AML-193 (cell line): ENCODE measurements around the gene CDH23.
A peak's percentile ranks its signal among the peaks of the same experiment; 100 is the strongest.
"Not testable (repeated sequence)": the region's sequence is repeated elsewhere in the genome, so short reads cannot be mapped to it uniquely, and the experiment has no call there.

Experiments used
- DNase-seq, 2 experiments: peaks; one replicate each; lab custom pipeline; 2025; lab: John Stamatoyannopoulos, UW

Gene CDH23

GRCh38 chr10:71584461-71584860 is 187.7 kb downstream of the CDH23 start:
- DNase-seq: no peak

- no peak for DNase-seq
These were observed 188.3 kb downstream of the CDH23 start for GRCh38 chr10:71584902-71585563.

- no peak for DNase-seq
These were observed 189.0 kb downstream of the CDH23 start for GRCh38 chr10:71585564-71586290.

- no peak for DNase-seq
These were observed 191.3 kb downstream of the CDH23 start for GRCh38 chr10:71587941-71588573.

GRCh38 chr10:71588685-71589084 is 192.0 kb downstream of the CDH23 start:
- no peak for DNase-seq

GRCh38 chr10:71589617-71590551 is 193.2 kb downstream of the CDH23 start:
- DNase-seq: no peak

- DNase-seq: no peak
These were observed 194.1 kb downstream of the CDH23 start for GRCh38 chr10:71590781-71591350.

- no peak for DNase-seq
These were observed 198.3 kb downstream of the CDH23 start for GRCh38 chr10:71594934-71595571.

GRCh38 chr10:71595649-71596048 is 198.9 kb downstream of the CDH23 start:
- DNase-seq: no peak

- no peak for DNase-seq
These were observed 199.4 kb downstream of the CDH23 start for GRCh38 chr10:71596127-71596526.

GRCh38 chr10:71596759-71597158 is 200.0 kb downstream of the CDH23 start:
- DNase-seq: no peak

GRCh38 chr10:71597821-71598498 is 201.2 kb downstream of the CDH23 start:
- DNase-seq: peak; percentile 74 to 88

- DNase-seq: no peak
These were observed 201.9 kb downstream of the CDH23 start for GRCh38 chr10:71598621-71599055.

- DNase-seq: no peak
These were observed 202.8 kb downstream of the CDH23 start for GRCh38 chr10:71599518-71599917.

- not testable (repeated sequence) for DNase-seq
These were observed 203.5 kb downstream of the CDH23 start for GRCh38 chr10:71600242-71600641.

- DNase-seq: no peak
These were observed 204.1 kb downstream of the CDH23 start for GRCh38 chr10:71600849-71601248.

- DNase-seq: no peak
These were observed 204.6 kb downstream of the CDH23 start for GRCh38 chr10:71601273-71601672.

- DNase-seq: no peak
These were observed 206.4 kb downstream of the CDH23 start for GRCh38 chr10:71603150-71603549.

GRCh38 chr10:71603754-71604153 is 207.0 kb downstream of the CDH23 start:
- DNase-seq: no peak

- DNase-seq: no peak
These were observed 207.8 kb downstream of the CDH23 start for GRCh38 chr10:71604324-71605018.
